SK-N-MC (cell line): ENCODE data around the gene NPR2.

Source experiments
- EZH2 ChIP-seq: fragments of 200-600 bp; sonication (generic); IDR thresholded peaks from one replicate; pipeline ENCODE4 v1.6.1; 2017; ENCODE audit warnings: antibody characterized with exemption
- FOXP2 ChIP-seq: optimal IDR thresholded peaks from 2 replicates; pipeline ENCODE3; 2011; ENCODE audit warnings: mild to moderate bottlenecking, moderate library complexity; ENCODE audit not compliant: insufficient read depth; ENCODE audit errors: extremely low read length, control extremely low read depth
- POLR2AphosphoS5 ChIP-seq: IDR thresholded peaks from 2 replicates; pipeline ENCODE4 v1.6.1; 2012; ENCODE audit warnings: mild to moderate bottlenecking, low read depth, low read length, borderline replicate concordance

DNA sequence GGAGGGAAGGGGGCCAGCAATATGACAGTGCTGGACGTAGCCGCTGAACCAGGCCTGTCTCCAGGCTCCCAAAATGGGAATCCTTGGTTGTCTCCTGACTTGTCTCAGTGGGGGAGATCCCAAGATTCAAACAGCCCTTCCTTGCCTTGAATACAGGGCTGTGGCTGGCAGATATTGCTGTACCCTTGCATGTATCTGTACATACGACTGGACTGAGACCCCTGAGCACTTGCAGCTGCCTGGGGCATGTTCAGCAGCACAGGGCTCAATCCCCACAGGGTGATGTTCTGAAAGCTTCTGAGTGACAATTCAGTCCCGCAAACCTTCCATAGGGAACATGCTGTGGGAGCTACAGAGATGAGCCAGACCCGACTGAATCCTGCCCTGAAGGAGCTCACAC is 65.5 kb downstream of the NPR2 start:
- TF ChIP-seq EZH2 (no peak), POLR2AphosphoS5 (no peak), FOXP2 (no peak)
